HG02885 (cell line): ENCODE data around the gene PTCH2.
"Not testable (repeated sequence)": the region's sequence is repeated elsewhere in the genome, so short reads cannot be mapped to it uniquely, and the experiment has no call there.

ENCODE experiments used
- ATAC-seq: cut with Tn5 transposase; IDR thresholded peaks from one replicate; pipeline ENCODE4 v1.9.1; 2021; ENCODE audit warnings: mild to moderate bottlenecking; ENCODE audit not compliant: unreplicated experiment, poor library complexity

PTCH2 gene

DNA sequence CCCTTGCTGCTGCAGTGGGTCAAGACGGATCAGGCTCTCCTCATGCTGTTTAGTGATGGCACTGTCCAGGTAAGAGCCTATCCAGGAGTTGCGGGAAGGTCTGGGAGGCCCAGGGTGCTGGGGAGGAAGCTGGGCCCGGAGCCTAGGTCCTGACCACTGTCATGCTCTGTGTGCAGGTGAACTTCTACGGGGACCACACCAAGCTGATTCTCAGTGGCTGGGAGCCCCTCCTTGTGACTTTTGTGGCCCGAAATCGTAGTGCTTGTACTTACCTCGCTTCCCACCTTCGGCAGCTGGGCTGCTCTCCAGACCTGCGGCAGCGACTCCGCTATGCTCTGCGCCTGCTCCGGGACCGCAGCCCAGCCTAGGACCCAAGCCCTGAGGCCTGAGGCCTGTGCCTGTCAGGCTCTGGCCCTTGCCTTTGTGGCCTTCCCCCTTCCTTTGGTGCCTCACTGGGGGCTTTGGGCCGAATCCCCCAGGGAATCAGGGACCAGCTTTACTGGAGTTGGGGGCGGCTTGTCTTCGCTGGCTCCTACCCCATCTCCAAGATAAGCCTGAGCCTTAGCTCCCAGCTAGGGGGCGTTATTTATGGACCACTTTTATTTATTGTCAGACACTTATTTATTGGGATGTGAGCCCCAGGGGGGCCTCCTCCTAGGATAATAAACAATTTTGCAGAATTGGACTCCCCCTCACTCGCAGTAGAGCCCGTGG, 37.6 kb downstream of the PTCH2 start:
- no peak for ATAC-seq

- no peak for ATAC-seq
These were observed 39.5 kb downstream of the PTCH2 start for GRCh38 chr1:44803312-44804095.

GRCh38 chr1:44803062-44803311, 40.1 kb downstream of the PTCH2 start:
- ATAC-seq = no peak

GRCh38 chr1:44802306-44803061, 40.6 kb downstream of the PTCH2 start:
- no peak for ATAC-seq

GRCh38 chr1:44801491-44802305, 41.4 kb downstream of the PTCH2 start:
- no peak for ATAC-seq

DNA sequence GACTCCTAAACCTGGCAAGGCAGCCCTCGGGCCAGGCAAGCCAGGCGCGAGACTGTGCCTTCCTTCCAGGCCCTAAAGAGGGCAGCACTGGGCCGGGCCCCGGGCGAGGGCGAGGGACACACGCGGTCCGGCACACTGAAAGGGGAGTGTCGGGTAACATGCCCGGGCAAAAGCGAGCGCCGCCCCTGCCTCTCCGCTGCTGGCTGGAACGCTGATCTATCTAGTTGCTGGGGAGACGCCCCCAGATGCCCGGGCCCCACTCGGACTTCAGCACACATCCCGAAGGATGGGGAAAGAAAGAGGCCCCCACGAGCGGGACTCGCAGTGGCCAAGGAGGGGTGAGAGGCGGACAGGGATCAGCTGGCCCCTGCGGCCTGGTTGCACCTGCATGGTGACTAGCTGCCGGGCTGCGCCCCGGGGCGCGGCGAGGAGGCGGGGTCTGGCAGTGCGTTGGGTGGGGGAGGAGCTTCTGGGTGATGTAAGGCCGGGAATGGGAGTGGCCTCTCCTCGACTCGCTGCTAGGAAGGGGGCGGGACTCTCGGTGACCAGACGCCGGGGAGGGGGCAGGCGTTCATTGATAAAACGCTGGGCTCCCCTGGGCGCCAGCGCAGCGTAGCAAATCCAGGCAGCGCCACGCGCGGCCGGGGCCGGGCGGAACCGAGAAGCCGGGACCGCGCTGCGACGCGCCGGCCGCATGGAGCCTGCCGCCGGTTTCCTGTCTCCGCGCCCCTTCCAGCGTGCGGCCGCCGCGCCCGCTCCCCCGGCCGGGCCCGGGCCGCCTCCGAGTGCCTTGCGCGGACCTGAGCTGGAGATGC, 43.1 kb downstream of the PTCH2 start, which contains the start of gene PLK3:
PLK3 (plus strand) TSS at position 608 of the 815 bp plus-strand sequence; CDS start at position 695, 87 bp downstream.
- peak; percentile 87 for ATAC-seq

DNA sequence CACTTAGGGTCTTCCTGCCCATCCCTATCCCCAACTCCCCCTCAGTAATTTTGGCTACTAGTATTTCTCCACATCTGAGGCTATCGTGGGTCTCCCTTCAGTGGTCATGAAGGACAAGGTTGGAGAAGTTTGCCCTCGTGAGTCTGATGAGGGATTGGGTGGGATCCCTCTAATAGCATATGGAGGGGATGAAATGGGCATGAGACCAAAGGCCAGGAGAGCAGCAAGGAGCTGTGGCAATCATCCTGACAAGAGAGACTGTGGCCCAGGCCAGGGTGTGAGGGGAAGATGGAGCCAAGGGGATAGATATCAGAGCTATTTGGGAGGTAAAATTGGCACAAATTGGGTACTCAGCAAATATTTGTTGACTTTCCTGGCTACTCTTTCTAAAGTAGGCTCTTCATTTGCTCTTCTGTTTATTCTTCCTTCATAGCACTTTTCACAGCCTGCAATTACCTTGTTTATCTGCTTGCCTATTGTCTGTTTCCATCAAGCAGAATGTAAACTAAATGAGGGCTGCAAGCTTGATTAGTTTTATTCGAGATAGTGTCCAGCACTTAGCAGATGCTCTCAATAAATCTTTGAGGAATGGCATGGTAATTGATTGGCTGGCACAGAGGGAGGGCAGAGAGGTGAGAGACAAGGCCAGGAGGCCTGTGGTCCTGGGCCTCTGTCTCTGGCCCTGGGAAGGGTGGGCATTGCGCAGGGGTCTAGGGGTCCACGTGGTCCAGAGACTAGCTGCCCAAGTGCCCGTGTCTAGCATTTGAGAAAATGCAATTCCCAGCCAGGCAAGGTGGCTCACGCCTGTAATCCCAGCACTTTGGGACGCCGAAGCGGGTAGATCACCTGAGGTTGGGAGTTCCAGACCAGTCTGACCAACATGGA, 44.3 kb downstream of the PTCH2 start:
- no peak for ATAC-seq

DNA sequence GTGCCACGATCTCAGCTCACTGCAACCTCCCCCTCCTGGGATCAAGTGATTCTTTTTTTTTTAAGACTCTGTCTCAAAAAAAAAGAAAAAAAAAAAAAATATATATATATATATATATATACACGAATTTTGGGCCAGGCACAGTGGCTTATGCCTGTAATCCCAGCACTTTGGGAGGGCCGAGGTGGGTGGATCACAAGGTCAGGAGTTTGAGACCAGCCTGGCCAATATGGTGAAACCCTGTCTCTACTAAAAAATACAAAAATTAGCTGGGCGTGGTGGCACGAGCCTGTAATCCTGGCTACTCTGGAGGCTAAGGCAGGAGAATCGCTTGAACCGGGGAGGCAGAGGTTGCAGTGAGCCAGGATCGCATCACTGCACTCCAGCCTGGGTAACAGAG, 45.2 kb downstream of the PTCH2 start:
- ATAC-seq = not testable (repeated sequence)

- ATAC-seq = no peak
These were observed 50.1 kb downstream of the PTCH2 start for GRCh38 chr1:44792736-44793502.

GRCh38 chr1:44790968-44791801, 51.9 kb downstream of the PTCH2 start:
- ATAC-seq = no peak

DNA sequence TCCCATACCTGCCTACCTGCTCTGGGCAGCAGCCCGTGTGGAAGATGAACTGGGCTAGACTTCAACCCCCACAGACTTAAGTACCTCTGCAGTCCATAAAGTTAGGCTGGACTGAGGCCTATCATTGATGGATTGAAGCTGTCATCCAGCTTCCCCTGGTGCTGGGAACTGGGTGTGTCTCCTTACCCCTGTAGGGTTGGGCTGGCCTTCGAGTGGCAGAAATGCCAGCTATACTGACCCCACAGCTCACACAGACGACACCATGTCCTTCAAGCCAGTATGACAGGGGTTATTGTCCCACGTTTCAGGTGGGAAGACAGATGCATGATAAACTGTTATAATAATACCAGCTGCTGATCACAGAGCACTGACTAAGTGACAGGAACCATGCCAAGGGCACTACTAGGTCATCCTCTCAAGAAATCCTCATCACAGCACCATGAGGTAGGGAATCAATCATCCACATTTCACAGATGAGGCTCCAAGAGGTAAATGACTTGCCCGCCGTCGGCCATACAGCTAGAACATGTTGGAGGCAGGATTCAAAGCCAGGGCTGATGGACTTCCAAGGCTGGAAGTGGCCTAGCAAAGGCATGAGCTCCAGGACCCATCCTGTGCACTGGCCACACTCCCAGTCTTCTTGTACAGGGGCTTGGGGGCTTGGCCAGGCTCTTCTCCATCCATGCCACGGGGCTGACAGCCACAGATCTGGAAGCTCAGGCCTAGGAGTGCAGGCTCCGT, 54.8 kb downstream of the PTCH2 start, which contains the start of gene BEST4:
BEST4 (minus strand) TSS at position 51 of the 741 bp plus-strand sequence. CDS start 465 bp downstream, outside the sequence.
- no peak for ATAC-seq

- ATAC-seq = no peak
These were observed 55.5 kb downstream of the PTCH2 start for GRCh38 chr1:44787506-44787905.

- no peak for ATAC-seq
These were observed 56.1 kb downstream of the PTCH2 start for GRCh38 chr1:44786841-44787426.

DNA sequence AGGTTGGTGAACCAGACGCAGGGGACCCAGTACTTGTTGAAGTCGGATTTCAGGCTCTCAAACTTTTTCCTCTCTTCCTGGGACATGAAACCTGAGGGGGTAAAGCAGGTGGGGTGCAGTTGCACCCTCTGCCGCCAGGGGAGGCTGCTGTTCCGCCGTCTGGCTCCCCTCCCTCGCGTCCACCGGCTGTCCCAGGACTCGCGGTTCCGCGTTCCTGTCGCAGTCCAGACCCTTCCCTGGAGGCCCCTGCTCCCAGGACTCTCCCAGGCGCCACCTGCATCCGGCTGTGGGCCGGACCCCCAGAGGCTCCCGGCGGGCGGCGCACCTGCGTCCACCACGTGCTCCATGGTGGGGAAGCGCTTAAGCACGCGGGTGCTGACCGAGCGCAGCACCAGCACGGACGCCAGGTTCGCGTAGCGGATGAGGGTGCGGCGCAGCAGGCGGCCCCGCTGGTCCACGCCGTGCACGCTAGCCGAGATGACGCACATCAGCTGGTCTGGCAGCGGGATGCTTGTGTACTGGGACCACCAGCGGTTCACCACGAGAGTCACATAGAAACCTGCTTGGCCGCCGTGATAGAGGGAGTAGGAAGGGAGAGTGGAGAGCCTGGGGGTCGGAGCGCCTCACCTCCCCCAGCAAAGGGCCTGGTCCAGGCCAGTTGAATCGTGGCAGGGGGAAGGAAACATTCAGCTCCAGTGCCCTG, 56.8 kb downstream of the PTCH2 start:
- peak; percentile 53 for ATAC-seq

GRCh38 chr1:44785501-44786137, 57.4 kb downstream of the PTCH2 start:
- ATAC-seq = no peak
